ENCODE data around the gene TWSG1. TPM values are rescaled to one million over a fixed set of nuclear protein-coding genes. Genes with fewer than 3 reads are reported as not detected.

Gene TWSG1
- polyA plus RNA-seq, 1 donor from 2014 or later, result 11.5 TPM

- H3K27ac ChIP-seq (ENCODE audit: low read length), result no peak overlapping the region
- no peaks in the 10 kb centered on the region for H3K36me3 ChIP-seq (ENCODE audit: insufficient read depth, low read length)
- H3K9me2 ChIP-seq (ENCODE audit: insufficient read depth, low read length), result no peaks in the 10 kb centered on the region
- no peaks in the 10 kb centered on the region for H3K9me3 ChIP-seq (ENCODE audit: low read length)
- H3K79me2 ChIP-seq (replicated peaks; ENCODE audit: insufficient read depth, low read length), result no peaks in the 10 kb centered on the region
- H3K4me2 ChIP-seq (ENCODE audit: low read length), result no peak overlapping the region
- no peak overlapping the region for H2AFZ ChIP-seq (ENCODE audit: low read depth, low read length)
- no peaks in the 10 kb centered on the region for H3K27me3 ChIP-seq (ENCODE audit: insufficient read depth, low read depth, low read length)
- no peaks in the 10 kb centered on the region for H4K20me1 ChIP-seq (ENCODE audit: insufficient read depth)
- H3K9ac ChIP-seq (ENCODE audit: low read length), result no peak overlapping the region
- TF ChIP-seq, protein P1, sequence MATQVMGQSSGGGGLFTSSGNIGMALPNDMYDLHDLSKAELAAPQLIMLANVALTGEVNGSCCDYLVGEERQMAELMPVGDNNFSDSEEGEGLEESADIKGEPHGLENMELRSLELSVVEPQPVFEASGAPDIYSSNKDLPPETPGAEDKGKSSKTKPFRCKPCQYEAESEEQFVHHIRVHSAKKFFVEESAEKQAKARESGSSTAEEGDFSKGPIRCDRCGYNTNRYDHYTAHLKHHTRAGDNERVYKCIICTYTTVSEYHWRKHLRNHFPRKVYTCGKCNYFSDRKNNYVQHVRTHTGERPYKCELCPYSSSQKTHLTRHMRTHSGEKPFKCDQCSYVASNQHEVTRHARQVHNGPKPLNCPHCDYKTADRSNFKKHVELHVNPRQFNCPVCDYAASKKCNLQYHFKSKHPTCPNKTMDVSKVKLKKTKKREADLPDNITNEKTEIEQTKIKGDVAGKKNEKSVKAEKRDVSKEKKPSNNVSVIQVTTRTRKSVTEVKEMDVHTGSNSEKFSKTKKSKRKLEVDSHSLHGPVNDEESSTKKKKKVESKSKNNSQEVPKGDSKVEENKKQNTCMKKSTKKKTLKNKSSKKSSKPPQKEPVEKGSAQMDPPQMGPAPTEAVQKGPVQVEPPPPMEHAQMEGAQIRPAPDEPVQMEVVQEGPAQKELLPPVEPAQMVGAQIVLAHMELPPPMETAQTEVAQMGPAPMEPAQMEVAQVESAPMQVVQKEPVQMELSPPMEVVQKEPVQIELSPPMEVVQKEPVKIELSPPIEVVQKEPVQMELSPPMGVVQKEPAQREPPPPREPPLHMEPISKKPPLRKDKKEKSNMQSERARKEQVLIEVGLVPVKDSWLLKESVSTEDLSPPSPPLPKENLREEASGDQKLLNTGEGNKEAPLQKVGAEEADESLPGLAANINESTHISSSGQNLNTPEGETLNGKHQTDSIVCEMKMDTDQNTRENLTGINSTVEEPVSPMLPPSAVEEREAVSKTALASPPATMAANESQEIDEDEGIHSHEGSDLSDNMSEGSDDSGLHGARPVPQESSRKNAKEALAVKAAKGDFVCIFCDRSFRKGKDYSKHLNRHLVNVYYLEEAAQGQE (IDR thresholded peaks at IDR 0.05; ENCODE audit: borderline replicate concordance), result no peak
- TF ChIP-seq SMC3 (conservative IDR thresholded peaks at IDR 0.05; ENCODE audit: poor library complexity) (no peak), CTCF (IDR thresholded peaks at IDR 0.05; ENCODE audit: poor library complexity, severe bottlenecking) (no peak), EP300 (conservative IDR thresholded peaks at IDR 0.05; ENCODE audit: poor library complexity, severe bottlenecking) (no peak), TAF1 (IDR thresholded peaks at IDR 0.05; ENCODE audit: low read depth) (no peak), POLR2AphosphoS5 (IDR thresholded peaks at IDR 0.05) (no peak), EZH2 (IDR thresholded peaks at IDR 0.05; ENCODE audit: borderline replicate concordance, insufficient read depth, low read length, poor library complexity, severe bottlenecking) (no peak), MXI1 (conservative IDR thresholded peaks at IDR 0.05; ENCODE audit: poor library complexity, severe bottlenecking) (no peak), RAD21 (conservative IDR thresholded peaks at IDR 0.05) (no peak)
- H3K4me3 ChIP-seq (ENCODE audit: low read length), result no peak overlapping the region
- H3F3A ChIP-seq (ENCODE audit: insufficient read depth, low read length, poor library complexity, severe bottlenecking), result no peaks in the 10 kb centered on the region
Observed at GRCh38 chr18:9421096-9421900, 86.7 kb downstream of the TWSG1 start.

DNA sequence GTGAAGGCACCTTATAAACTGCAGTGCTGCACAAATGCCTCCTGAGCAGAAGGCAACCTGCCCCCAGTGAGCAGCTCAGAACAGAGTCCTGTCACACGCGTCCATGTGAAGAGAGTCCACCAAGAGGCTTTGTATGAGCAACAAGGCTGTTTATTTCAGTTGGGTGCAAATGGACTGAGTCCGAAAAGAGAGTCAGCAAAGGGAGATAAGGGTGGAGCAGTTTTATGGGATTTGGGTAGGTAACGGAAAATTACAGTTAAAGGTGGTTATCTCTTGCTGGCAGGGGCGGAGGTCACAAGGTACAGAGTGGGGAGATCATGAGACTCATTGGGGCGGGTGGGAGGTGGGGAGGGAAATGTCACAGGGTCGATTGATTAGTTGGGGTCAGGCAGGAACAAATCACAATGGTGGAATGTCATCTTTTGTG lies 87.3 kb downstream of the TWSG1 start:
- no peak overlapping the region for H3K27ac ChIP-seq (ENCODE audit: low read length)
- no peaks in the 10 kb centered on the region for H3K9me3 ChIP-seq (ENCODE audit: low read length)
- H2AFZ ChIP-seq (ENCODE audit: low read depth, low read length), result no peak overlapping the region
- no peak overlapping the region for H3K4me3 ChIP-seq (ENCODE audit: low read length)
- TF ChIP-seq CTCF (IDR thresholded peaks at IDR 0.05; ENCODE audit: poor library complexity, severe bottlenecking), result no peak
- TF ChIP-seq SMC3 (conservative IDR thresholded peaks at IDR 0.05; ENCODE audit: poor library complexity), result no peak
- TF ChIP-seq, protein P1 (IDR thresholded peaks at IDR 0.05; ENCODE audit: borderline replicate concordance), result no peak
- TF ChIP-seq RAD21 (conservative IDR thresholded peaks at IDR 0.05), result no peak
- no peak for TF ChIP-seq POLR2AphosphoS5 (IDR thresholded peaks at IDR 0.05)
- TF ChIP-seq EP300 (conservative IDR thresholded peaks at IDR 0.05; ENCODE audit: poor library complexity, severe bottlenecking), result no peak
- no peak for TF ChIP-seq EZH2 (IDR thresholded peaks at IDR 0.05; ENCODE audit: borderline replicate concordance, insufficient read depth, low read length, poor library complexity, severe bottlenecking)
- TF ChIP-seq MXI1 (conservative IDR thresholded peaks at IDR 0.05; ENCODE audit: poor library complexity, severe bottlenecking), result no peak
- TF ChIP-seq TAF1 (IDR thresholded peaks at IDR 0.05; ENCODE audit: low read depth), result no peak
- H3K79me2 ChIP-seq (replicated peaks; ENCODE audit: insufficient read depth, low read length), result no peaks in the 10 kb centered on the region
- no peaks in the 10 kb centered on the region for H3K27me3 ChIP-seq (ENCODE audit: insufficient read depth, low read depth, low read length)
- H4K20me1 ChIP-seq (ENCODE audit: insufficient read depth), result no peaks in the 10 kb centered on the region
- no peaks in the 10 kb centered on the region for H3K9me2 ChIP-seq (ENCODE audit: insufficient read depth, low read length)
- H3K4me2 ChIP-seq (ENCODE audit: low read length), result no peak overlapping the region
- no peak overlapping the region for H3K9ac ChIP-seq (ENCODE audit: low read length)
- no peaks in the 10 kb centered on the region for H3F3A ChIP-seq (ENCODE audit: insufficient read depth, low read length, poor library complexity, severe bottlenecking)
- H3K36me3 ChIP-seq (ENCODE audit: insufficient read depth, low read length), result no peaks in the 10 kb centered on the region

All from neural cell (in vitro differentiated cells).